ENCODE results near the gene PCBP4.
A peak's percentile ranks its signal among the peaks of the same experiment; 100 is the strongest.

PCBP4 gene

DNA sequence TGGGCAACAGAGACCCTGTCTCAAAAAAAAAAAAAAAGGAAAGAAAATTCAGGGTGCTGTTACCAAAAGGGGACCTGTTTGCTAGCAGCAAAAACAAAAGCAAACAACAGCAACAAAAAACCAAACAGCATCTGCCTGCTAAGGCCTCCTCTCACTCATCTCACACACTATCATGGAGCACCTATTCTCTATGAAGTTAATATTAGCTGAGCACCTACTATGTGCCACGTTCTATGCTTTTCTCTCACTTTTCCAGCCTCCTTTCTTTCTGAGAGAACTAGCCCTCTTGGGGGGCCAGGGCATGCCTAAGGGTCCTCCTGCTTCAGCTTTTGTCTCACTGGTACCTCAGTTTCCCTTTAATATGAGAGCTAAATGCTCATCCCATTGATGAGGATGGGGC, 12.5 kb downstream of the PCBP4 start:
- DNase-seq, result no peak

DNA sequence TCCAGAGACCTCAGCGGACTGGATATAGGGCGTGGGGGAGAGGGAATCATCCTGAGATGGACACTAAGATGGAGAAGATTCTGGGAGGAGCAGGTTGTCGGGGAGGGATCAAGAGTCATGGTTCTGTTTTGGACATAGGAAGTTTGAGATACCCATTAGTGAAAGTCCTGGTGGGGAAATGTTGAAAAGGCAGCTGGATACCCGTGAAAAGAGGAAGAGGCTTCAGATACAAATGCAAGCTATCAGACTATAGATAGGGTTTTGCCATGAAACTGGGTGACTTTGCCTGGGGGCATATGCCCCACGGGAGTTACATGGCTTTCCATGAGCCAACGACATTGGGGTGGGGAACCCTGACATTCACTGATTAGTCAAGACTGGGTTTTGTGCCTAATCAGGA, 13.1 kb downstream of the PCBP4 start:
- DNase-seq, result no peak

DNA sequence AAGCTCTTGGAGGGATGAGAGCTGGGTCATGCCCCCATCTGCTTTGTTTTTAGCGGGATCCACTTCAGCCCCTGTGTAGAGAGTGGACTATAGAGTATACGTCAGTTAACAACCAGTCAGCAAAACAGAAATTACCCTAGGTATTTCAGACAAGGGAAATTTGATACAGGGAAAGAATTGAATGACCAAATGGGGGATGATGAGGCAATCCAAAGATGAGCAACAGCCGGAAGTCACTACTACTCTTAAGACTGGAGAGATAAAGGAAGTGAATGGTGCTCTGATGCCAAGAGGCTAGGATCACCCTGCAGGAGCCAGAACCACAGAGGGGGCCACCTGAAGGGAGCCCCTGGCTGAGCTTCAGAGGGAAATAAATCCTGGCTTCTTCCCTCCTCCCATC, 13.8 kb downstream of the PCBP4 start:
- no peak for DNase-seq

DNA sequence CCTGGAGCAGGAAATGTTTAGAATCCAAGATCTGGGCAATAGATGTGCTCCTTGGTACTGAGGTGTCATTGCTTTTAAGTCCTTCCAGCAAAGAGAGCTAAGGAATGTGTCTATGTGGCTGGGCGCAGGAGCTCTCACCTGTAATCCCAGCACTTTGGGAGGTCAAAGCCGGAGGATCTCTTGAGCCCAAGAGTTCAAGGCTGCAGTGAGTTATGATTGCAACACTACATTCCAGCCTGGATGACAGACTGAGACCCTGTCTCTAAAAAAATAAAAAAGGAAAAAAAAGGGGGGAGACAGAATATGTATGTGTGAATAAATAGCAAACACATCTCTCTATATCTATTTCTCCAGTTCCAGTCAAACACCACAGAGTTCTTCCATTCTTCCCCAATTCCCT, 16.4 kb downstream of the PCBP4 start:
- no peak for DNase-seq

DNA sequence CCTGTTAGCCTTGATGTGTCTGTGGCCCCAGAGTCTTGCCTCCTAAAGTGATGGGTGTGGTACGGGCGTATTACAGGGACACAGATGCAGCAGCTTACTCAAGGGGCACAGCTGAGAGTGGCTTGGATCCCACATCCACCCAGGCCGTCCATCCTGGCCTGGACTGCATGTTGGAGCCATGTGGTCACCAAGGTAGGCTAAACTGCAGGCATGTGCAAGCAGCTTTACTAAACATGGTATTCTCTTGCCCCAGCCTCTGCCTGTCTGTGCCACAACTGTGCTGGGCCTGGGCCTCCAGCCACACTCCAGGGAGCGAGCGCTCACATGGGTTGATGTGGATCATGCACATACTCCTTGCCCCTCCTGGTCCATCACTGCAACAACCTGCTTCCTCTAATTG, 18.1 kb downstream of the PCBP4 start:
- DNase-seq, result no peak

DNA sequence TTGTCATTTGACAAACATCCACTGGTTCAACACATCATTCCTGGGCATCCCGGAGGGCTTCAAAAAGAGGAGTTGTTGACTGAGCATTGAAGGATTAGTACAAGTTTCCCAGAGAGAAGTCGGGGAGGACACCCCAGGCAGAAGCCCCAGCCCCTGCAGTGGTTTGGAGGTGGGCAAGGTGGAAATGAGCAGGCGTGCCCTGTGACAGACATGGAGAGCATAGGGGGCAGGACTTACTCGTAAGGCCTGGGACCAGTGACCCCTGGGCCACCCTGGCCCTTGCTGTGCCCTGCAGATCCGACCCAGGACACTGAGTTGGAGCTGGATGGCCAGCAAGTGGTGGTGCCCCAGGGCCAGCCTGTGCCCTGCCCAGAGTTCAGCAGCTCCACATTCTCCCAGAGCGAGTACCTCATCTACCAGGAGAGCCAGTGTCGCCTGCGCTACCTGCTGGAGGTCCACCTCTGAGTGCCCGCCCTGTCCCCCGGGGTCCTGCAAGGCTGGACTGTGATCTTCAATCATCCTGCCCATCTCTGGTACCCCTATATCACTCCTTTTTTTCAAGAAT, 19.2 kb downstream of the PCBP4 start:
- DNase-seq, result no peak

DNA sequence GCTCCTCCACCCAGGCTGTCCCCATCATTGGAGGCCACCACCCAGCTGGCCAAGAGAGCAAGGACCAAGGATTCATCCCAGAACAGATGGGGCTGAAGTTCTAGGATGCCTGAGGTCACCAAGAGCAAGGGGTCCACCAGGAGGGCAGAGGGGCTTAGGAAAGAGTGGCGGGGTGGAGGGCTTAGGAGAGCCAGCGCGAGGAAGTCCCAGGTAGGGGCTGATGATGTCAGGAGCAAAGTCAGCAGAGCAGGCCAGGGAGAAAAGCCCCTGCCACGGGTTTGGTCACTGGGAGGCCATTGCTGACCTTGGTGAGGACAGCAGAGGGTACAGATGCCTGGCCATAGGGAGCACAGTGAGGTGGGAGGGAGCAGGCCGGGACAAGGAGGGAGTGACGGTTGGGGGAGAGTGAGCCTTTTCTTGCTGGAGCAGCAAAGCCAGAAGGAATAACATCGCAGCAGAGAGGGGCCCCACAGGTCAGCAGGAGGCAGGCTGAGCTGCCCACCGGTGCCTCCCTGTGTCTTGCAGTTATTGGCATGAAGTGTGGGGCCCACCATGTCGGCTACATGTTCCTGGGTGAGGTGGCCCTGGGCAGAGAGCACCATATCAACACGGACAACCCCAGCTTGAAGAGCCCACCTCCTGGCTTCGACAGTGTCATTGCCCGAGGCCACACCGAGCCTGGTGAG, 19.9 kb downstream of the PCBP4 start:
- no peak for DNase-seq

DNA sequence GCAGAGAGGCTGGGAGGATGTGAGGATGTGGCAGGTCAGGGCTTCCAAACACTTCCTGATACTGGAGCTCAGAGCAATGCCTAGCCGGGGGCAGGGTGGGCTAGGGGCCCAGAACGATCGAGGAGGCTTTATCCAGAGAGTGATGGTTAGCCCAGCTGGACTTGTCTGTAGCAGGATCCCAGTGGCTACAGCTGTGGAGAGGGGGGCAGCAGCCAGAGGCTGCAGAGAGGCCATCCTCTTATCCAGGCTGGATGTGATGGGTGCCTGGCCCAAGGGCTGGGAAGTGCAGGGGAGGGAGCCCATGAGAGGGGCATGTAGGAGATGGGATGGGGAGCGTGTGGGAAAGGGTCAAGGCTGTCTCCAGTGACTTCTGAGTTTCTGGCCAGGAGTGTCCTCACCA, 20.5 kb downstream of the PCBP4 start:
- DNase-seq, result no peak

DNA sequence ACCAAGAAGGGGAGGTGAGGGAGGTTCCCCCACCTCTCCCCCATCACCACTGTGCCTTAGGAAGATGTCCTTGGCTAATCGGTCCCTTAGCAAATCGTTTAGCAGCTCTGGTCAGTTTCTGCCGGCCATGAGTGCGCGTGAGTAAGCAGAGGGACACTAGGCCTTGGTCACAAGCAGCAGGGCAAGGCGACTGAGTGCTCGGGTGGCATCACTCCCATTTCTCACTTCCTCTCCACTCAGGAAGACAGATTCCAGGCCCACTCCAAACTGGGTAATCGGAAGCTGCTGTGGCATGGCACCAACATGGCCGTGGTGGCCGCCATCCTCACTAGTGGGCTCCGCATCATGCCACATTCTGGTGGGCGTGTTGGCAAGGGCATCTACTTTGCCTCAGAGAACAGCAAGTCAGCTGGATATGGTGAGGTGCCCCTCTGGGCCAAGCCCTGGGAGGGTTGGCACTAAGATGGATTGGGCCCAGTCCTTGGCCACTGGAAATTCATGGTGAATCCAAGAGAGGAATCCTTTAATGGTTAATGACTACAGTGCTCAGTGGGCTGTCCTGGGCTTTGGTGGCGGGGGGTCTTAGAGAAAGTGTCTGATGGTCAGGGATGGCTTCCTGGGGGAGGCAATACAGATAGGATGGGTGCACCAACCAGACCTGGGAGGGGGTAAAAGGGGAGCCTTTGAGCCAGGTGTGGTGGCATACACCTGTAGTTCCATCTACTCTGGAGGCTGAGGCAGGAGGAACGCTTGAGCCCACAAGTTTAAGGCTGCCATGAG, 21.1 kb downstream of the PCBP4 start:
- DNase-seq, result no peak

DNA sequence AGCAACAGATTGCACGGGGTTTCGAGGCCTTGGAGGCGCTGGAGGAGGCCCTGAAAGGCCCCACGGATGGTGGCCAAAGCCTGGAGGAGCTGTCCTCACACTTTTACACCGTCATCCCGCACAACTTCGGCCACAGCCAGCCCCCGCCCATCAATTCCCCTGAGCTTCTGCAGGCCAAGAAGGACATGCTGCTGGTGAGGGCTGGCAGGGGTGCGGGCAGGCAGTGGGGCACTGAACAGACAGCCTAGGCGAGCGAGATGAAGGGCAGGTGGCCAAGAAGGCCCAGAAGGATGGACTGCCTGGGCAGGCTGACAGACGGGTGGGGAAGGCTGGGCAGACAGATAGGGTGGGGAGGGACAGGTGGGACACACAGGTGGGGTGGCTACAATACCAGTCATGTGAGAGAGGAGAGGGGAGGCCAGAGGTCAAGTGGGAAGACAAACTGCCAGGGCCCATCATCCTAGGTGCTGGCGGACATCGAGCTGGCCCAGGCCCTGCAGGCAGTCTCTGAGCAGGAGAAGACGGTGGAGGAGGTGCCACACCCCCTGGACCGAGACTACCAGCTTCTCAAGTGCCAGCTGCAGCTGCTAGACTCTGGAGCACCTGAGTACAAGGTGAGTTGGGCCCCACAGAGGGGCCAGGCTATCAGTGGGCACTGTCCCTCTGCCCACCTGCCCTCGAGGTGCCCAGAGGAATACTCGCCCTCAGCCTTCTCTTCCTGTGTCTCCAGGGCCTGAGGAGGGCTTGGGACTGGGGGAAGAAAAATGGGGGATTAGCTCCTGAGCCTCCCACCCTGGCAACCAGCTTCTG, 22.0 kb downstream of the PCBP4 start:
- DNase-seq, result no peak

DNA sequence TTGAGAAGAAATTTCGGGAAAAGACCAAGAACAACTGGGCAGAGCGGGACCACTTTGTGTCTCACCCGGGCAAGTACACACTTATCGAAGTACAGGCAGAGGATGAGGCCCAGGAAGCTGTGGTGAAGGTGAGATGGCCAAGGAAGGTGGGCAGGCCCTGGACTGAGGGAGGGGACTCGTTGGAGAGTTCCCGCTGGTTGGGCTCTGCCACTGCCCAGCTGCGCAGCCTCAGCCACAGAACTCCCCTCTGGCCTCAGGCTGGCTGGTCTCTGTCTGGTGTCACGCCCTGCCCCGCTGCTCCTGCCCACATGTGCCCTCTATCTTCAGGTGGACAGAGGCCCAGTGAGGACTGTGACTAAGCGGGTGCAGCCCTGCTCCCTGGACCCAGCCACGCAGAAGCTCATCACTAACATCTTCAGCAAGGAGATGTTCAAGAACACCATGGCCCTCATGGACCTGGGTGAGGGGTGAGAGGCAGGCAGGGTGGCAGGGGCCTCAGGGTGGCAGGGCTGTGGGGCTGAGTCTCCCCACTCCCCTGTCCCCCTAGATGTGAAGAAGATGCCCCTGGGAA, 22.7 kb downstream of the PCBP4 start:
- no peak for DNase-seq

DNA sequence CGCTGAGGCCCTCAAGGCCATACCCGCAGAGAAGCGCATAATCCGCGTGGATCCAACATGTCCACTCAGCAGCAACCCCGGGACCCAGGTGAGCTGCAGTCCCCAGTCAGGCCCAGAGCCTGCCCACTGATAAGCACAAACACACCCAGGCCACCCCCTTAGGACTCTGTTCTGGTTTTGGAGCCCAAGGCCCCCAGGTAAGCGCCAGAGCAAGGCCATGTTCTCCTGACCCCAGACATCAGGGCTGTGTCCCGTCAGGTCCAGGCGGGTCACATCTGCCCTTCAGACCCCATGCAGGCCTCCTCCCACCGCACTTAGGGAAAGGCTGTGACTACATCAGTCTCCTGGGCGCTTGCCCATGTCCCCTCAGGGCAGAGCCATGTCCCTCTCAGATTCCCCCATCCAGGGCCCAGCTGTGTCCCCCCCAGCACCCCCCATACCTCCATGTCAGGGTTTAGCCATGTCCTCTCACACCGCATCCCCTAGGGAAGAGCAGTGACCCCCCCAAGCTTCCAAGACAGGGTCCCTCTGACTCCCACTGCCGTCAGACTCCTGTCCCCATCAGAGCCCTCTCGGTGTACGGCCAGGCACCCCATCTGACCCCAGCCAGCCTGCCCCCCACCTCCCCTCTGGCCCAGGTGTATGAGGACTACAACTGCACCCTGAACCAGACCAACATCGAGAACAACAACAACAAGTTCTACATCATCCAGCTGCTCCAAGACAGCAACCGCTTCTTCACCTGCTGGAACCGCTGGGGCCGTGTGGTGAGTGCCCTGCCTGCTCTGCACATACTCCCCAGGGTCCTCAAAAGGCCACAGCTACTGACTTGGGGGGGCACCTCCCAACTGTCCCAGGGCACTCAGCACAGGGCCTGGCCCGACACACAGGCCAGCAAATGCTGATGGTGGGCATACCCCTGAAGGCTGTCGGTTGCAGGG, 23.5 kb downstream of the PCBP4 start:
- DNase-seq, result no peak

DNA sequence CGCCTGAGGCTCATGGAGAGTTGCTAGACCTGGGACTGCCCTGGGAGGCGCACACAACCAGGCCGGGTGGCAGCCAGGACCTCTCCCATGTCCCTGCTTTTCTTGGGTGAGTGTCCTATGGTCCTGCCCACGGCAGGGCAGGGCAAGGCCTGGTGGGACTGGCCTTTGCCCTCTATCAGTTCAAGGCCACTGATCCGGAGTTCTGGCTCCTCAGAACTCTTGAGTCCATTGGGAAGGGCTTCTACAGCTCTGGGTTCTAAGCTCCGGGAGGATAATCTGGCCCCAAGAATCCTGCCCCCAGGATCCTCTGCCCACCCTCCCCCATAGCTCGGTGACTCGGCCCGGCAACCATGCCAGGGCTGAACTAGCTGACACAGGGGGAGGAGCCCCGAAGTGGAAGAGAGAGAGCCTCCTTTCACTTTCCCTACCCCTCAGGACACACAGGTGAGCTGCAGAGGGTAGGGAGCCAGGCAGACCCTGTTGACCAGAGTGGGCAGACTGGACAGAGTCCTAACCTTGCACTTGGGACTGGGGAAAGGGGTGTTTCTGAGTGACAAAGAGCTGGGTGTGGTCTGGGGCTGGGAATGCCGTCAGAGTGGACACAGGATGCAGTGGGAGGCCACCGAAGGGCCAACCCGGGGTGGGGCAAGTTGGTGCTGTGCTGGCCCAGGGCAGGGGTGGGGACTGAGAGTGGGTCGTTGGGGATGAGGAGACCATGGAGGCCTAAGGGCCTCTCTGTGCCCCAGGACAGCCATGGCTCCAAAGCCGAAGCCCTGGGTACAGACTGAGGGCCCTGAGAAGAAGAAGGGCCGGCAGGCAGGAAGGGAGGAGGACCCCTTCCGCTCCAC, 24.4 kb downstream of the PCBP4 start:
- DNase-seq, result peak; percentile 89

DNA sequence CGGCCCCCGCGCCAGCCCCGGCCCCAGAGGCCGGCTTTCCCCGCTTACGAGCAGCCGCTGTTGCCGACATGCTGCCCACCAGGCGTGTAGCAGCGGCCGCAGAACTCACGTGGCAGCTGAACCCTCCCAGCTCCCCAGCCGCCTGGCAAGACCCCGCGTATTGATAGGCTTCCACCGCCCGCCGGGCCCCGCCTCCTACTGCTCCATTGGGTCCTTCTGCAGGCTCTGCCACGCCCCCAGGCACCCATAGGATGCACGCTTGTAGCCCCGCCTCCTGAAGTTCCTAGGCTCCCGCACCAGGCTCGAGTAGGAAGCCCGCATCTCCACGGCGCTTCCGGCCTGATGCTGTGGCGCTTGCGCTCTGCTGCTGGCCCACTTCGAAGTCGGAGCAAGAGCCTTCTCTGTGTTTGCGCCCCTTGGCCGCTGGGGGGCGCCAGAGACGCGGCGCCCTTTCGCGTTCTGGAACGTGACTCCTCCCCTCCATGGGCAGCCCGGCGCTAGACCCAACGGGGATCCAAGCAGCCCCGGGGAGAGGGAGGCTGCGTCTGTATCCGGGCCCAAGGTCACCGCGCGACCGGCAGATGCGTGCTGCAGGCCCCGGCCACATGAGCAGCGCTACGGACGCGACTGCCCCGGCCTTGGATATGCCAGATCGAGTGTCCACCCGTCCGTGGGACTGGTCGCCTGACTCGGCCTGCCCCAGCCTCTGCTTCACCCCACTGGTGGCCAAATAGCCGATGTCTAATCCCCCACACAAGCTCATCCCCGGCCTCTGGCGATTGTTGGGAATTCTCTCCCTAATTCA, 25.3 kb downstream of the PCBP4 start, which contains the start of the genes PARP3 and RRP9:
Gene PARP3, plus strand, starts transcription at position 566 of the 805 bp plus-strand sequence. CDS start 993 bp downstream, outside the sequence.
Gene RRP9, minus strand, starts transcription at position 107 of the 805 bp plus-strand sequence. Its CDS starts 37 bp downstream, at position 70.
- DNase-seq, result peak; percentile 100

DNA sequence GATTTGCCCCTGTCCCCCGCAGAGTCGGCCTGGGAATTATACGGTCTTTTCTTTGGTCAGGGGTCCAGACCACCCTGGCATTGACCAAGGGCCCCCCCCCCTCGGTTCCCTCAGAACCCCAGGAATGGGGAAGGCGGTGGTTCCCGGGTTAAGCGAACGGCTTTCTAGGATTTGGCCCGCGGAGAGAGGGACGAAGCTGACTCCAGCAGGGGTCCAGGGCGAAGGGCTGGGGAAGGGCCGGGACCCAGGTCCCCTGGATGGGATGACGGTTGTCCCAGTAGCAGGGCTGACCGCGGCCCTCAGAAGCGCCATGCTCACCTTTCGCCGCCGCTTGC, 25.8 kb downstream of the PCBP4 start:
- DNase-seq, result no peak

DNA sequence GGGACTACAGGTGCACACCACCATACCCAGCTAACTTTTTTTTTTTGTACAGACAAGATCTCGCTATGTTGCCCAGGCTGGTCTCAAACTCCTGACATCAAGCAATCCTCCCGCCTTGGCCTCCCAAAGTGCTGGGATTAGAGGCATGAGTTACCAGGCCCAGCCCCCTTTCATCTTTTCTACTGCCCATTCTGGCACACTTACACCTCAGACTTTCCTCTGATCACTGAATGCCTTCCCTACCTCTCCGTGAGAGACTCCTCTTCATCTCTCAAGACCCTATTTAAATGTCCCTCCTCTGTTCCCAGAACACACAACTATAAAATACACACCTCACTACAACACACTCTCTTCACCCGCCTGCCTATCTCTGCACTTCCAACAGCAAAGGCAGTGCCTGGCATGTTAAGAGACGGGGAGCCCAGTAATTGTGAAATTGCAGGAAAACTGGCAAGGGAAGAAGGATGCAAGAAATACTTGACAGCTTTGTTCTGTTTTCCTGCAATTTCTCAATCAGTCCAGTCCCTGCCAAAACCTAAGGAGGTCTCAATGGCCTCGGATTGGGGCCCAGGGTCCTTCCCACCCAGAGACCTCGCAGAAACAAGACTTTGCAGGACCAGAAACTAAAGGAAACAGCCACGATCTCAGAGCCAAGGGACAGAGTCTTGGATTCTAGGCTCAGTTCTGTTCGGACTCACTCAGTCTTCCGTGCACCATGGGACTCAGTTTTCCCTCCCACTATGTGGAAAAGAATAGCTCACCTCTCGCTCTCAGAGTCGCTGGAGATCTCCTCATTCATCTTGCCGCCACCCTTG, 26.4 kb downstream of the PCBP4 start:
- no peak for DNase-seq

DNA sequence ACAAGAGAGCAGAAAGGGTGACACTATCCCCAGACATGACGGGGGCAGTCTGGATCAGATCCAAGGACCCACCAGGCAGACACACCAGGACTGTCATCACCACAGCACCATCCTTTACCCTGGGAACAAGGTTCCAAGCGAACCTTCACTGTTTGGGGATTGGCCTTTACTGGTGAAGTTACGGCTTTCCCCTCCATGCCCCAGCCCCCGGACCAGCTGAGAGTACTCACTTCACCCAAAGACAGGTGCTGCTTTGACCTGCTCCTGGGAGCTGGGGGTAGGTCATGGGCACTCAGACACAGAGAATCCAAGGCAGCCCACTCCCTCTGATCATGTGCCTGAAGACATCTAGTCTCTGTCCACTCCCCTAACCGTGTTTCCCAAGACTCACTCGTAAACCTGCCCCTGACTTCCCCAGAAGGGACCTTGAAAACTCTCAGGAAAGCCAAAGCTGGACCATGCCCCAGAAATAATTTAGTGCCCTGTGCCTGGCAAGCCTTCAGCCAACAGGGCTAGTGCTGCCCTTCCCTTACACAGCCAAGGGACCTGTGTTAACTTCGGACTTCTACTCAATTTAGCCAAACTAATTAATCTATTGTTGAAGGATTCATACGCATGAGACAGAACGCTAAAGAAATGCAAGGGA, 28.4 kb downstream of the PCBP4 start:
- DNase-seq, result no peak
